NCI-H2081 treated with DMSO at 0.1 percent for 48 hours (cell line): ENCODE measurements around the gene AVEN.
"Not testable (repeated sequence)": the region's sequence is repeated elsewhere in the genome, so short reads cannot be mapped to it uniquely, and the experiment has no call there.

Source experiments
- DNase-seq: peaks from one replicate; lab custom pipeline; 2025; lab: John Stamatoyannopoulos, UW

AVEN gene, protein sequence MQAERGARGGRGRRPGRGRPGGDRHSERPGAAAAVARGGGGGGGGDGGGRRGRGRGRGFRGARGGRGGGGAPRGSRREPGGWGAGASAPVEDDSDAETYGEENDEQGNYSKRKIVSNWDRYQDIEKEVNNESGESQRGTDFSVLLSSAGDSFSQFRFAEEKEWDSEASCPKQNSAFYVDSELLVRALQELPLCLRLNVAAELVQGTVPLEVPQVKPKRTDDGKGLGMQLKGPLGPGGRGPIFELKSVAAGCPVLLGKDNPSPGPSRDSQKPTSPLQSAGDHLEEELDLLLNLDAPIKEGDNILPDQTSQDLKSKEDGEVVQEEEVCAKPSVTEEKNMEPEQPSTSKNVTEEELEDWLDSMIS

GRCh38 chr15:34038871-34039789, at the start of gene AVEN:
Gene AVEN, minus strand, starts transcription at chr15:34039204. Its CDS starts 158 bp downstream, at chr15:34039046.
- no peak for DNase-seq

GRCh38 chr15:34085746-34086145, 46.7 kb upstream of the AVEN start:
- DNase-seq: no peak

- DNase-seq: no peak
Measured at GRCh38 chr15:34084086-34084485, 45.1 kb upstream of the AVEN start.

GRCh38 chr15:34079904-34080303, 40.9 kb upstream of the AVEN start:
- no peak for DNase-seq

- DNase-seq: no peak
Measured at GRCh38 chr15:34078900-34079299, 39.9 kb upstream of the AVEN start.

GRCh38 chr15:34076785-34077184, 37.8 kb upstream of the AVEN start:
- no peak for DNase-seq

DNA sequence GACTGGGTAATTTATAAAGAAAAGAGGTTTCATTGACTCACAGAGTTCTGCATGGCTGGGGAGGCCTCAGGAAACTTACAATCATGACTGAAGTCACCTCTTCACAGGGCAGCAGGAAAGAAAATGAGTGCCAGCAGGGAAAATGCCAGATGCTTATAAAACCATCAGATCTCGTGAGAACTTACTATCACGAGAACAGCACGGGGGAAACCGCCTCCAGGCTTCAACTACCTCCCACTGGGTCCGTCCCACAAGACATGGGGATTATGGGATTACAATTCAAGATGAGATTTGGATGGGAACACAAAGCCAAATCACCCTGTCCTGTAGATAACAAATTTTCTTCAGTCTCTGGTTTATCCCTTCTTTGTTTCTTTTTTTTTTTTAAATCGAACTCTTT, 31.0 kb upstream of the AVEN start:
- no peak for DNase-seq

- no peak for DNase-seq
Measured at GRCh38 chr15:34065941-34066340, 26.9 kb upstream of the AVEN start.

DNA sequence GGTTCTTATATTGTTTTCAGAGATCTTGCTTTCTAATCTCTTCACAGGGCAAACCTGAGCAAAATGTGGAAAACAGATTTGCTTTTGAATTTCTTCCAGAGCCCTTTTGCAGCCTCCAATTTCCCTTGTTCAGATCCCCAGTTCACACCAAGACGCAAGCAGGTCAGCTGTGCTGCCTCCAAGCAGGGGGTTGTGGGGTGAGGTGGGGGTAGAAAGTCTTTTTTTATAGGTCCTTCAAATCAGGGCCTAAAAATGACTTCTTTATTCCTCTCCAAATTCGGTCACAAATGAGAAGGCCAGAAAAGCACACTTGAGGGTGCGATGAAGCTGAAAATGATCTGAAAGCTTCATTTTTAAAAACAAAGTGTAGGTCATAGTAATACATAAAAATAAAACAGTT, 26.3 kb upstream of the AVEN start:
- no peak for DNase-seq

DNA sequence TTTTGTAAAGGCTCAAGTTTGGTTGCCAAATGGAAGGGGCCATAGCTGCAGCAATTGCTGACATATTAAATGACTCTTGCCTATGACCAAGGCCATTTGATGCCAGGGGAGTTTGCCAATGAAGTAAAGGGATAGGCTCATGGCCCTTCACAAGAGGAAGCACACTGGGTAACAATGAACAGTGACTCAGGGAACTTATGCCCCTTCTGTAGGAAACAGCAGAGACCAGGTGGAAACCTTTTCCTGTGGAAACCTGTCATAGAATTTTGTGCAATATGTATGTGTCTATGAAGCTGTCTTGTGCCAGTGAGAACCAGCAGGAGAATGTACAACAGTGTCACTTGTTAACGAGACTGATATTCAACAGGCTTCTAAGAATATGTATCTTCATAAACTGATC, 25.4 kb upstream of the AVEN start:
- no peak for DNase-seq

- DNase-seq: no peak
Measured at GRCh38 chr15:34059946-34060345, 20.9 kb upstream of the AVEN start.

DNA sequence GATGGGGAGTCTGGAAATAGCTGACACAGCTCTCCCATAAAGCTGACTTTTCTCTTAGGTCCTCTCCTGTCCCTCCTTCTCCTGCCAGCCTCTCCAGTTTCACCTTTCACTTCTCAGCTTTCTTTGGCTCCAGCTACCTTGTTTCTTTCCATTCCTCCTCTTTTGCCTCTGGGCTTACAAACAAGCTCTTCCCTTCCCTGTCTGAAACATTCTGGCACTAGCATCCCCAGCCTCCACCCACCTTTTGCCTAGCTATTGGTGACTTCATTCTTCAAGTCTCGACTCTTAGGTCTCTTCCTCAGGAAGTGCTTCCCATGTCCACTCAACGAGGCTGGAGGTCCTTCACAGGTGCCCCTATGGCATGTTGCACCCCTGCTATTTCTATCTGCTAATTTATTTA, 20.5 kb upstream of the AVEN start:
- no peak for DNase-seq

DNA sequence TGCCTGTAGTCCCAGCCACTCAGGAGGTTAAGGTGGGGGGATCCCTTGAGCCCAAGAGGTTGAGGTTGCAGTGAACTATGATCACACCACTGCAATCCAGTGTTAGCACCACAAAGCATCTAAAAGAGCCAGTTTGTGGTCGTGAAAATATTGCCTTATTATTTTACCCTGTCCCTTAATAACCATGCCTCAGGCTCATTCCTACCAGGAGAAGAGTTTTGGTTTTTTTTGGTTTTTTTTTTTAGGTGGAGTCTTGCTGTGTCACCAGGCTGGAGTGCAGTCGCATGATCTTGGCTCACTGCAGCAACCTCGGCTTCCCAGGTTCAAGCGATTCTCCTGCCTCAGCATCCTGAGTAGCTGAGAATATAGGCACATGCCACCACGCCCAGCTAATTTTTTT, 17.9 kb upstream of the AVEN start:
- DNase-seq: no peak

- DNase-seq: no peak
Measured at GRCh38 chr15:34055868-34056595, 17.0 kb upstream of the AVEN start.

DNA sequence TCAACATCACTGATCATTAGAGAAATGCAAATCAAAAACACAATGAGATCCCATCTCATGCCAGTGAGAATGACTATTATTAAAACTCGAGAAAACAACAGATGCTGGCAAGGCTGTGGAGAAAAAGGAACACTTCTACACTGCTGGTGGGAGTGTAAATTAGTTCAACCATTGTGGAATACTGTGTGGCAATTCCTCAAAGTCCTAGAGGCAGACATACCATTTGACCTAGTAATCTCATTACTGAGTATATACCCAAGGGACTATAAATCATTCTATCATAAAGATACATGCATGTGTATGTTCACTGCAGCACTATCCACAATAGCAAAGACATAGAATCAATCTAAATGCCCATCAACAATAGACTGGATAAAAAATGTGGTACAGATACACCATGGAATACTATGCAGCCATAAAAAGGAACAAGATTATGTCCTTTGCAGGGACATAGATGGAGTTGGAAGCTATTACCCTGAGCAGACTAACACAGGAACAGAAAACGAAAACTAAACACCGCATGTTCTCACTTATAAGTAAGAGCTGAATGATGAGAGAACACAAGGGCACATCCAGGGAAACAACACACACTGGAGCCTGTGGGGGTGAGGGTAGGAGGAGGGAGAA, 15.2 kb upstream of the AVEN start:
- DNase-seq: no peak

GRCh38 chr15:34050385-34050784, 11.4 kb upstream of the AVEN start:
- not testable (repeated sequence) for DNase-seq

- no peak for DNase-seq
Measured at GRCh38 chr15:34049112-34049511, 10.1 kb upstream of the AVEN start.

GRCh38 chr15:34047893-34048775, 9.1 kb upstream of the AVEN start:
- DNase-seq: no peak

DNA sequence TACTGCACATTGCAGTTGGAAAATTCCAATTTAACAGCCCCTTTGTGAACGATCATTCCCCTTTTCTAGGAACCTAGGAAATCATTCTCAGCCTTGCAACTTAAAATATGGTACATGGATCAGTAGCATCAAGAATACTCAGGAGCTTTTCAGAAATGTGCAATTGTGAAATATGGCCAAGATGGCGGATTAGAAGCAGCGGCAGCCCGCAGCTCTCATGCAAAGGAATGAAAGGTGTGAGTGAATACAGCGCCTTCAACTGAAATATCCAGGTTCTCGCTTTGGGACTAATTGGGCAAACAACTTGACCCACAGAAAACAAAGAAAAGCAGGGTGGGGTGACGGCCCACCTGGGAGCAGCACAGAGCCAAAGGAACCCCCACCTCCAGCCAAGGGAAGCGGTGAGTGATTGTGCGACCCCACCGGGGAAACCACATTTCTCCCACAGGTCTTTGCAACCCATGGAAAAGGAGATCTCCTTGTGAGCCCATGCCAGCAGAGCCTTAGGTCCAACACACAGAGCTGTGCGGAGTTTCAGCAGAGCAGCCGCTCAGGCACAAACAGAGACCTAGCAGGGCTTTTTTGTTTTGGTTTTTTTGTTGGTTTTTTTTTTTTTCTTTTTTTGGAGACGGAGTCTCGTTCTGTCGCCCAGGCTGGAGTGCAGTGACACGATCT, 7.6 kb upstream of the AVEN start:
- DNase-seq: no peak

GRCh38 chr15:34043813-34044212, 4.8 kb upstream of the AVEN start:
- DNase-seq: no peak
